IMR-90 (cell line): ENCODE data around the gene LIG1. TPM values are rescaled to one million over a fixed set of nuclear protein-coding genes. Genes with fewer than 3 reads are reported as not detected.

Experiments
- ATAC-seq: fragments of 200-7000 bp; cut with Tn5 transposase; 2 replicates; pipeline ENCODE4 v1.9.1; 2020; ENCODE audit warnings: low read depth, mild to moderate bottlenecking, moderate library complexity
- BruUV-seq: library from RNA; stranded (reverse); fragments of 400-500 nt; replicated peaks from 2 replicates; lab custom pipeline; 2021; lab: Mats Ljungman, UMichigan
- CTCF ChIA-PET: fragments of 300-600 bp; formaldehyde crosslinking; extraction: SDS; loops from one replicate; lab custom pipeline; 2021; ENCODE audit warnings: antibody characterized with exemption; lab: Yijun Ruan, JAX
- POLR2A ChIA-PET: fragments of 300-600 bp; sonication (Branson Sonifier 250); formaldehyde crosslinking; loops from one replicate; lab custom pipeline; 2022; ENCODE audit warnings: antibody characterized with exemption; ENCODE audit not compliant: unreplicated experiment; lab: Charles Lee
- DNase-seq: peaks from one replicate; pipeline ENCODE4 v3.0.0; 2013
- H2AFZ ChIP-seq: replicated peaks from 2 replicates; pipeline ENCODE3; 2013; ENCODE audit warnings: low read length, mild to moderate bottlenecking; ENCODE audit not compliant: poor library complexity
- H2AK5ac ChIP-seq: 2 replicates; pipeline ENCODE4 v1.6.1; 2013; ENCODE audit warnings: low read depth, low read length, inconsistent platforms
- H2AK9ac ChIP-seq: replicated peaks from 2 replicates; pipeline ENCODE3; 2013; ENCODE audit warnings: mild to moderate bottlenecking, low read depth, low read length, moderate library complexity; ENCODE audit not compliant: poor library complexity
- H2BK120ac ChIP-seq: 2 replicates; pipeline ENCODE4 v1.6.1; 2013; ENCODE audit warnings: low read depth, low read length, inconsistent platforms
- H2BK15ac ChIP-seq: 3 replicates; pipeline ENCODE4 v1.6.1; 2013; ENCODE audit warnings: low read depth, low read length, inconsistent platforms
- H2BK20ac ChIP-seq: 2 replicates; pipeline ENCODE4 v1.6.1; 2013; ENCODE audit warnings: low read depth, mild to moderate bottlenecking, inconsistent platforms, low read length, moderate library complexity
- H2BK5ac ChIP-seq: 2 replicates; pipeline ENCODE4 v1.6.1; 2013; ENCODE audit warnings: mild to moderate bottlenecking, low read depth, low read length, inconsistent platforms; ENCODE audit not compliant: poor library complexity, severe bottlenecking
- H3K14ac ChIP-seq: replicated peaks from 2 replicates; pipeline ENCODE4 v1.6.1; 2013; ENCODE audit warnings: low read depth, low read length, inconsistent platforms
- H3K18ac ChIP-seq: 2 replicates; pipeline ENCODE4 v1.6.1; 2013; ENCODE audit warnings: low read depth, low read length, control low read depth
- H3K23ac ChIP-seq: 2 replicates; pipeline ENCODE4 v1.6.1; 2013; ENCODE audit warnings: low read depth, low read length, inconsistent platforms
- H3K27ac ChIP-seq: 2 replicates; pipeline ENCODE4 v1.5.1; 2013; ENCODE audit warnings: mild to moderate bottlenecking, control low read depth, low read length; ENCODE audit not compliant: insufficient read depth
- H3K27me3 ChIP-seq: 2 replicates; pipeline ENCODE4 v1.6.1; 2013; ENCODE audit warnings: low read length; ENCODE audit not compliant: control insufficient read depth, insufficient read depth
- H3K36me3 ChIP-seq: 2 replicates; pipeline ENCODE4 v1.6.1; 2013; ENCODE audit warnings: low read length, mixed read lengths; ENCODE audit not compliant: control insufficient read depth, insufficient read depth
- H3K4ac ChIP-seq: 2 replicates; pipeline ENCODE4 v1.6.1; 2013; ENCODE audit warnings: low read depth, low read length, inconsistent platforms
- H3K4me1 ChIP-seq: 2 replicates; pipeline ENCODE4 v1.6.1; 2013; ENCODE audit warnings: low read length, mixed read lengths; ENCODE audit not compliant: control insufficient read depth, insufficient read depth
- H3K4me2 ChIP-seq: 2 replicates; pipeline ENCODE4 v1.6.1; 2013; ENCODE audit warnings: low read depth, mild to moderate bottlenecking, control low read depth, low read length, moderate library complexity
- H3K4me3 ChIP-seq: 2 replicates; pipeline ENCODE4 v1.5.1; 2013; ENCODE audit warnings: low read depth, mild to moderate bottlenecking, control low read depth, low read length, moderate library complexity; ENCODE audit not compliant: insufficient read depth
- H3K56ac ChIP-seq: 2 replicates; pipeline ENCODE4 v1.6.1; 2013; ENCODE audit warnings: low read length, inconsistent platforms; ENCODE audit not compliant: insufficient read depth; ENCODE audit errors: extremely low read depth
- H3K79me1 ChIP-seq, 2 experiments: 2 replicates each; pipeline ENCODE4 v1.6.1; 2013; ENCODE audit warnings: low read length in 2 of 2, inconsistent platforms in 1 of 2, low read depth in 1 of 2
- H3K9ac ChIP-seq: 2 replicates; pipeline ENCODE4 v1.6.1; 2013; ENCODE audit warnings: low read depth, low read length, control low read depth
- H3K9me1 ChIP-seq: 2 replicates; pipeline ENCODE4 v1.6.1; 2013; ENCODE audit warnings: low read length, inconsistent platforms; ENCODE audit not compliant: insufficient read depth
- H3K9me3 ChIP-seq: 2 replicates; pipeline ENCODE4 v1.6.1; 2013; ENCODE audit warnings: low read length; ENCODE audit not compliant: control insufficient read depth, insufficient read depth
- H4K20me1 ChIP-seq: 2 replicates; pipeline ENCODE4 v1.6.1; 2013; ENCODE audit warnings: low read length, inconsistent platforms; ENCODE audit not compliant: insufficient read depth
- H4K5ac ChIP-seq: 2 replicates; pipeline ENCODE4 v1.6.1; 2013; ENCODE audit warnings: mild to moderate bottlenecking, low read depth, low read length, control low read depth
- H4K8ac ChIP-seq, 2 experiments: 2 replicates each; pipeline ENCODE4 v1.6.1; 2013; ENCODE audit warnings: low read depth in 2 of 2, low read length in 2 of 2, control low read depth in 1 of 2, inconsistent platforms in 1 of 2
- H4K91ac ChIP-seq: 2 replicates; pipeline ENCODE4 v1.6.1; 2013; ENCODE audit warnings: low read depth, low read length, inconsistent platforms; ENCODE audit not compliant: insufficient read depth
- BHLHE40 ChIP-seq: fragments of 150-350 bp; IDR thresholded peaks from 2 replicates; pipeline ENCODE4 v1.6.1; 2016; ENCODE audit warnings: mild to moderate bottlenecking, low read depth, low read length
- CEBPB ChIP-seq: IDR thresholded peaks from 2 replicates; pipeline ENCODE4 v1.6.1; 2012; ENCODE audit warnings: low read depth, low read length, improper control_type of control experiment
- CHD1 ChIP-seq: IDR thresholded peaks from 2 replicates; pipeline ENCODE4 v1.6.1; 2012; ENCODE audit warnings: low read depth, low read length, improper control_type of control experiment
- FOS ChIP-seq: fragments of 150-350 bp; IDR thresholded peaks from 2 replicates; pipeline ENCODE4 v1.6.1; 2016; ENCODE audit warnings: low read depth, low read length
- MAZ ChIP-seq: IDR thresholded peaks from 2 replicates; pipeline ENCODE4 v1.6.1; 2012; ENCODE audit warnings: low read depth, mild to moderate bottlenecking, low read length, improper control_type of control experiment, moderate library complexity, borderline replicate concordance
- MXI1 ChIP-seq: IDR thresholded peaks from 2 replicates; pipeline ENCODE4 v1.6.1; 2012; ENCODE audit warnings: low read depth, mild to moderate bottlenecking, low read length, moderate library complexity, borderline replicate concordance
- NFE2L2 ChIP-seq: fragments of 150-350 bp; IDR thresholded peaks from 2 replicates; pipeline ENCODE4 v1.6.1; 2016; ENCODE audit warnings: low read depth, mild to moderate bottlenecking, low read length
- POLR2A ChIP-seq: IDR thresholded peaks from 2 replicates; pipeline ENCODE4 v1.6.1; 2012; ENCODE audit warnings: mild to moderate bottlenecking, low read depth, low read length
- RAD21 ChIP-seq: IDR thresholded peaks from 2 replicates; pipeline ENCODE4 v1.6.1; 2012; ENCODE audit warnings: low read length, improper control_type of control experiment
- RFX5 ChIP-seq: IDR thresholded peaks from 2 replicates; pipeline ENCODE4 v1.8.0; 2012; ENCODE audit warnings: low read depth, mild to moderate bottlenecking, low read length, moderate library complexity
- SMC3 ChIP-seq: fragments of 150-350 bp; IDR thresholded peaks from 2 replicates; pipeline ENCODE4 v1.6.1; 2016; ENCODE audit warnings: low read depth, mild to moderate bottlenecking, antibody characterized with exemption, low read length, moderate library complexity
- WGBS, 2 experiments: methylation state at CpG; one replicate each; pipeline versions ENCODE4 v1.1.5 to v1.1.7; 2013; ENCODE audit warnings: missing lambda C conversion rate in 2 of 2; ENCODE audit not compliant: insufficient read length in 1 of 2; ENCODE audit errors: extremely low coverage in 2 of 2; 5-methylcytosine and 5-hydroxymethylcytosine counted together
- dilution Hi-C: fragments of 300-500 bp; cut with HindIII; formaldehyde crosslinking; loops from one replicate; pipeline ENCODE4 v1.14.3; 2018; ENCODE audit warnings: low sequenced_read_pairs; ENCODE audit not compliant: unreplicated experiment
- in situ Hi-C: fragments of 300-500 bp; cut with MboI; formaldehyde crosslinking; loops from 3 replicates; pipeline ENCODE4 v1.14.3; 2019; ENCODE audit warnings: low sequenced_read_pairs, inconsistent platforms, mixed read lengths
- intact Hi-C: fragments of 100-400 bp; cut with micrococcal nuclease; formaldehyde crosslinking; loops from 2 replicates; pipeline ENCODE4 v1.10.0; 2022
- polyA plus RNA-seq, 3 experiments: library from polyadenylated mRNA; depleted of rRNA; stranded (reverse); fragments of >200 nt; gene quantifications; 2 replicates each; pipeline ENCODE4 v1.2.3, GENCODE V29; 2012; ENCODE audit warnings: low replicate concordance in 1 of 3
- total RNA-seq: library from RNA; depleted of rRNA; stranded (reverse); fragments of >200 nt; gene quantifications from 2 replicates; pipeline ENCODE4 v1.2.3, GENCODE V29; 2012
- TF ChIP-seq, protein P1 (sequence below): fragments of 150-350 bp; IDR thresholded peaks from 2 replicates; pipeline ENCODE4 v1.6.1; 2017; ENCODE audit warnings: mild to moderate bottlenecking, antibody characterized with exemption, low read length, low read depth
- TF ChIP-seq, protein P2 (sequence below): conservative IDR thresholded peaks from 2 replicates; pipeline ENCODE4 v1.5.1; 2012; ENCODE audit warnings: mild to moderate bottlenecking, low read depth, low read length, improper control_type of control experiment

LIG1 gene
- total and polyA plus RNA-seq, 2 of the 4 experiments (the other 2 are of a cell fraction), result 24.9 to 34.0 TPM

DNA sequence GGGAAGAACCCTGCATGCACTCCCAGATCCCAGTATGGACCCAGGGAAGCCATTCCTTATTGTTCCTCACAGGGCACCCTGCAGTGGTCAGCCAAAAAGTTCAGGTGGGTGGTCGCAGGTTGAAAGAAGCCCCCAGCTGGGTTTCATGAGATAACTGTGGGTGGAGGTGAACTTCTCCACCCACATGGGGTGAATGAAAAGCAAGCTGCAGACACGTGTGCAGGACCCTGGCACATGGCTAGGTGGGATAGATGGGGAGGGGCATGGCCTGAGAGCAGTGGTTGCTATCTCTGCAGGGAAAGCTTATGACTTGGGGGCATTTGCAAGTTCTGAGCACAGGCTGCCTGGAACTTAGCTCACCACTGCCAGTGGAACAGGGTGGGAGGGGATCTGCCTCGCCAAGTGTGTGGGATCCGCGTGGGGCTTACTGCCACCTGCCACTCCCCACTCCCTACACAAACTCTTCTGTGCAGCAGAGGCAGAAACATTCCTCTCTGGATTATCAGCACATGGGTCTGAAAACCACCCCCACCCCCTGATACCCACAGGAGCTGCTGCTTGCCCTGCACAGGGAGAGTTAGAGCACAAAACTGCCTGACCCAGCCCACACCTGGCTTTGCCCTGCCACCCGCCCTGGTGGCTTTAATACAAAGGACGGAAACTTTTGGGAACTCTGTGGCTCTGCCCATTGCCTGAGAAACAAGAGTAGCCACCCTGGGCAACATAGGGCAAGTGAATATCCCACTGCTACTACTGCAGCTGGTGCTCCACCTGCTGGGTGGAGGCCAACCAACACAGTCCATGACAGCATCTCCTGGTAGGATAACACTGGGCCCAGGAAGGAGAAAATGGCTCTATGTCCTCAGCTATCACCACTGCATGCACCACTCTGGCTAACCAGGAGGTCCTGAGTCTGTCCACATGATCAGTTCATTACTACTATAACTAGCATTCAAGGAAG lies 84.0 kb downstream of the LIG1 start:
- no peak overlapping the region for H2BK15ac ChIP-seq
- ChIA-PET POLR2A (no interaction called here), CTCF (interaction anchor here (0.6 kb wide), 1 partner anchor 58 kb away, joined by 3 read pairs; no protein-coding TSS in a partner anchor)
- H2AFZ ChIP-seq, result no peak overlapping the region
- H3K9me3 ChIP-seq, result peaks cover 2% of the 10 kb centered on the region; the same call in 1 of the 2 replicates
- H4K91ac ChIP-seq, result no peak overlapping the region
- H3K4me3 ChIP-seq, result no peak overlapping the region
- H3K79me1 ChIP-seq, result no peaks in the 10 kb centered on the region
- no peak overlapping the region for H3K9ac ChIP-seq
- H2AK9ac ChIP-seq, result peak overlapping the region; percentile 55
- DNase-seq (no peak), ATAC-seq (no peak)
- in situ Hi-C loops (no loop called here), dilution Hi-C loops (no loop called here), intact Hi-C loops (no loop called here)
- no peak overlapping the region for H3K27ac ChIP-seq
- H3K9me1 ChIP-seq, result no peaks in the 10 kb centered on the region
- H4K20me1 ChIP-seq, result no peaks in the 10 kb centered on the region
- H3K36me3 ChIP-seq, result no peaks in the 10 kb centered on the region
- no peak overlapping the region for H2BK5ac ChIP-seq
- H3K14ac ChIP-seq, result no peak overlapping the region
- H4K5ac ChIP-seq, result no peak overlapping the region
- H4K8ac ChIP-seq, result no peak overlapping the region
- TF ChIP-seq FOS, result no peak
- no peak for TF ChIP-seq MXI1
- TF ChIP-seq CHD1, result no peak
- TF ChIP-seq, protein P1, sequence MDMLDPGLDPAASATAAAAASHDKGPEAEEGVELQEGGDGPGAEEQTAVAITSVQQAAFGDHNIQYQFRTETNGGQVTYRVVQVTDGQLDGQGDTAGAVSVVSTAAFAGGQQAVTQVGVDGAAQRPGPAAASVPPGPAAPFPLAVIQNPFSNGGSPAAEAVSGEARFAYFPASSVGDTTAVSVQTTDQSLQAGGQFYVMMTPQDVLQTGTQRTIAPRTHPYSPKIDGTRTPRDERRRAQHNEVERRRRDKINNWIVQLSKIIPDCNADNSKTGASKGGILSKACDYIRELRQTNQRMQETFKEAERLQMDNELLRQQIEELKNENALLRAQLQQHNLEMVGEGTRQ, result no peak
- no peak for TF ChIP-seq CEBPB
- no peak for TF ChIP-seq RAD21
- TF ChIP-seq, protein P2, sequence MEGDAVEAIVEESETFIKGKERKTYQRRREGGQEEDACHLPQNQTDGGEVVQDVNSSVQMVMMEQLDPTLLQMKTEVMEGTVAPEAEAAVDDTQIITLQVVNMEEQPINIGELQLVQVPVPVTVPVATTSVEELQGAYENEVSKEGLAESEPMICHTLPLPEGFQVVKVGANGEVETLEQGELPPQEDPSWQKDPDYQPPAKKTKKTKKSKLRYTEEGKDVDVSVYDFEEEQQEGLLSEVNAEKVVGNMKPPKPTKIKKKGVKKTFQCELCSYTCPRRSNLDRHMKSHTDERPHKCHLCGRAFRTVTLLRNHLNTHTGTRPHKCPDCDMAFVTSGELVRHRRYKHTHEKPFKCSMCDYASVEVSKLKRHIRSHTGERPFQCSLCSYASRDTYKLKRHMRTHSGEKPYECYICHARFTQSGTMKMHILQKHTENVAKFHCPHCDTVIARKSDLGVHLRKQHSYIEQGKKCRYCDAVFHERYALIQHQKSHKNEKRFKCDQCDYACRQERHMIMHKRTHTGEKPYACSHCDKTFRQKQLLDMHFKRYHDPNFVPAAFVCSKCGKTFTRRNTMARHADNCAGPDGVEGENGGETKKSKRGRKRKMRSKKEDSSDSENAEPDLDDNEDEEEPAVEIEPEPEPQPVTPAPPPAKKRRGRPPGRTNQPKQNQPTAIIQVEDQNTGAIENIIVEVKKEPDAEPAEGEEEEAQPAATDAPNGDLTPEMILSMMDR, result no peak
- TF ChIP-seq MAZ, result no peak
- TF ChIP-seq RFX5, result no peak
- TF ChIP-seq SMC3, result no peak
- no peak for TF ChIP-seq BHLHE40
- no peak for TF ChIP-seq NFE2L2
- no peak for TF ChIP-seq POLR2A
- H2BK120ac ChIP-seq, result no peak overlapping the region
- peaks cover 5% of the 10 kb centered on the region for H3K27me3 ChIP-seq
- H3K56ac ChIP-seq, result no peak overlapping the region
- WGBS, 2 experiments, result 80% methylated on average over 1 of the region's 7 CpGs; no CpG with 5 or more reads in 1 of the 2 experiments
- no peak overlapping the region for H3K4ac ChIP-seq
- H2AK5ac ChIP-seq, result no peak overlapping the region
- BruUV-seq, result no TSS peak
- no peak overlapping the region for H2BK20ac ChIP-seq
- H3K4me2 ChIP-seq, result no peak overlapping the region
- H3K18ac ChIP-seq, result no peak overlapping the region
- no peaks in the 10 kb centered on the region for H3K4me1 ChIP-seq
- H3K23ac ChIP-seq, result no peak overlapping the region
